Transverse colon (tissue), 4 donors: ENCODE data around the gene GARNL3. TPM values are rescaled to one million over a fixed set of nuclear protein-coding genes. Genes with fewer than 3 reads are reported as not detected.

Experiments
- DNase-seq: peaks from one replicate; pipeline ENCODE4 v3.0.0-alpha.2; 2019
- H3K27ac ChIP-seq, 4 donors: fragments of 200-600 bp; sonication (generic); 2 replicates each; pipeline ENCODE4 v1.5.1; 2016 to 2018; ENCODE audit warnings: inconsistent platforms in 4 of 4
- H3K27me3 ChIP-seq: fragments of 200-600 bp; sonication (generic); 2 replicates; pipeline ENCODE4 v1.5.1; 2017; ENCODE audit warnings: inconsistent platforms
- H3K36me3 ChIP-seq, 4 donors: fragments of 200-600 bp; sonication (generic); 2 replicates each; pipeline ENCODE4 v1.5.1; 2017 to 2019; ENCODE audit warnings: inconsistent platforms in 4 of 4
- H3K4me1 ChIP-seq, 4 donors: fragments of 200-600 bp; sonication (generic); 2 replicates each; pipeline ENCODE4 v1.5.1; 2017 to 2020; ENCODE audit warnings: inconsistent platforms in 4 of 4
- H3K4me3 ChIP-seq, 4 donors: fragments of 200-600 bp; sonication (generic); 1 replicate in 1 of 4; 2 replicates in 3 of 4; pipeline versions ENCODE4 v1.5.1 to v1.6.1; 2017 to 2019; ENCODE audit warnings: inconsistent platforms in 4 of 4
- H3K9me3 ChIP-seq, 2 donors: fragments of 200-600 bp; sonication (generic); 2 replicates each; pipeline ENCODE4 v1.5.1; 2017 to 2019; ENCODE audit warnings: inconsistent platforms in 2 of 2
- EP300 ChIP-seq: sonication (generic); formaldehyde crosslinking; IDR thresholded peaks from one replicate; pipeline ENCODE4 v1.6.1; 2017; ENCODE audit warnings: antibody characterized with exemption, low read depth
- POLR2A ChIP-seq: fragments of 450-650 bp; IDR thresholded peaks from one replicate; pipeline ENCODE4 v1.6.1; 2016; ENCODE audit warnings: antibody characterized with exemption, mild to moderate bottlenecking, moderate library complexity
- POLR2AphosphoS5 ChIP-seq, 3 donors: sonication (generic); formaldehyde crosslinking; IDR thresholded peaks; one replicate each; pipeline ENCODE4 v1.6.1; 2016; ENCODE audit warnings: antibody characterized with exemption in 3 of 3
- WGBS, 2 donors: methylation state at CpG; one replicate each; pipeline ENCODE4 v1.1.5; 2018; ENCODE audit warnings: low coverage in 1 of 2; 5-methylcytosine and 5-hydroxymethylcytosine counted together
- in situ Hi-C, 4 donors: fragments of 200-750 bp; cut with MboI; loops; one replicate each; pipeline versions ENCODE4 v1.15.0 to v1.15.1; 2017; ENCODE audit warnings: low sequenced_read_pairs in 3 of 4, low pct_ligation_motif_present in 1 of 4, low pct_unique_long_range_greater_than_20kb in 1 of 4
- intact Hi-C: fragments of 100-400 bp; cut with DNase I; formaldehyde crosslinking; loops from one replicate; pipeline ENCODE4 v1.15.1; 2023; ENCODE audit warnings: low total_unique reads
- total RNA-seq, 4 donors: library from RNA; depleted of rRNA; stranded (reverse); fragments of >200 nt; gene quantifications; one replicate each; pipeline ENCODE4 v1.1.0, GENCODE V29; 2016
- TF ChIP-seq, protein P1 (sequence below), 5 experiments: fragments of 200-600 bp in 3 of 5; fragments of 450-650 bp in 2 of 5; sonication (generic) in 3 of 5; IDR thresholded peaks; 1 replicate in 2 of 5; 2 replicates in 3 of 5; pipeline ENCODE4 v1.5.1; 2016 to 2017; ENCODE audit warnings: antibody characterized with exemption in 5 of 5, inconsistent platforms in 3 of 5, mild to moderate bottlenecking in 2 of 5, moderate library complexity in 1 of 5

GARNL3 gene
- total RNA-seq, 4 donors from 2014 or later = 6.0 to 19.5 (median 11.8) TPM

DNA sequence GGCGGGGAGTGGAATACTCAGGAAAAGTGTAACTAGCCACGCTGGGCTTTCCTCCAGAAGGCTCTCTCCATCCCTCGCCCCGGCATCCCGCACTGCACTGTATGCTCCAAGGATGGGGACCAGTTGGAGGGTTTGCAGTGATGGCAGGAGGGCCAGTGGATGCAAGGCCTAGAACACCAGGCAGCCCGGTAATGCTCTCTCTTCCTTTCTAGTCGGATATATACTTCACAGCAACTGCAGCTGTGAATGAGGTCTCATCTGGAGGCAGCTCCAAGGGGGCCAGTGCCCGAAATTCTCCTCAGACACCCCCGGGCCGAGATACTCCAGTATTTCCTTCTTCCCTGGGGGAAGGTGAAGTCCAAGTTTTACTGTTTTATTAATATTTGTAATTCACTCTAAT lies 122.4 kb downstream of the GARNL3 start:
- intact Hi-C loops = no loop called here

DNA sequence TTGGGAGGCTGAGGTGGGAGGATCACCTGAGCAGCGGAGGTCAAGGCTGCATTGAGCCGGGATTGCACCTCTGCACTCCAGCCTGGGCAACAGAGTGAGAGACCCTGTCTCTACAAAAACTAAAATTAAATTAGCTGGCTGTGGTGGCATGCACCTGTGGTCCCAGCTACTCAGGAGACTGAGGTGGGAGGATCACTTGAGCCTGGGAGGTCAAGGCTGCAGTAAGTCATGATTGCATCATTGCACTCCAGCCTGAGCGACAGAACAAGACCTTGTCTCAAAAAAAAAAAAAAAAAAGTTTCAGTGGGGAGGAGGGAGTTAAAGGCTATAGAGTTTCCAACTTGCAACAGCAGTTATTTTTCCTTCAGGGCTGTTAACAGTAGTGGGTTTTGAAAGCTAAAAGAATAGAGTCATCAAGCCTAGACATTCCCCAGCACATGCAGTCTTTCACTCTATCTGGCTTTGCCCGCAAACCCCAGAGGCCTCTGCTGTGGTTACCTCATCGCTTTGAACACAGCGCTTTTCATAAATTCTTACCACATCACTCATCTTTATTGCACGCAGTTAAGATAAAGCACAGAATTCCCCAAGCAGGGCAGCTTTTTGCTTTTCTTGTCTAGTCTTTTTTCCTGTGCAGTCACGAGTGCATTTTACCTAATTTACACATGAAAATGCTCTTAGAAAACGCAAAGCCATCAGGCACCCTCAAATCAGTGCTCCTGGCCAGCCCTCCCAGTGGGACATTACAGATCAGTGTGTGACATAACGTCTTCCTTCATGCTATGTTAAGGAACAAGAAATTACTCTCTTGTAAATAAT lies 123.7 kb downstream of the GARNL3 start:
- DNase-seq = peak; percentile 75

More for the DNA sequence above, 122.4 kb downstream of the GARNL3 start:
- no peaks in the 10 kb centered on the region for H3K27me3 ChIP-seq
- no peak for DNase-seq
- in situ Hi-C loops = no loop called here
- 92 to 100% methylated on average over 1 to 10 of the region's 10 CpGs for WGBS, 2 donors
- no peaks in the 10 kb centered on the region for H3K9me3 ChIP-seq
- no peak for TF ChIP-seq EP300
- TF ChIP-seq POLR2AphosphoS5 (IDR thresholded peaks at IDR 0.05) = no peak
- TF ChIP-seq, protein P1, sequence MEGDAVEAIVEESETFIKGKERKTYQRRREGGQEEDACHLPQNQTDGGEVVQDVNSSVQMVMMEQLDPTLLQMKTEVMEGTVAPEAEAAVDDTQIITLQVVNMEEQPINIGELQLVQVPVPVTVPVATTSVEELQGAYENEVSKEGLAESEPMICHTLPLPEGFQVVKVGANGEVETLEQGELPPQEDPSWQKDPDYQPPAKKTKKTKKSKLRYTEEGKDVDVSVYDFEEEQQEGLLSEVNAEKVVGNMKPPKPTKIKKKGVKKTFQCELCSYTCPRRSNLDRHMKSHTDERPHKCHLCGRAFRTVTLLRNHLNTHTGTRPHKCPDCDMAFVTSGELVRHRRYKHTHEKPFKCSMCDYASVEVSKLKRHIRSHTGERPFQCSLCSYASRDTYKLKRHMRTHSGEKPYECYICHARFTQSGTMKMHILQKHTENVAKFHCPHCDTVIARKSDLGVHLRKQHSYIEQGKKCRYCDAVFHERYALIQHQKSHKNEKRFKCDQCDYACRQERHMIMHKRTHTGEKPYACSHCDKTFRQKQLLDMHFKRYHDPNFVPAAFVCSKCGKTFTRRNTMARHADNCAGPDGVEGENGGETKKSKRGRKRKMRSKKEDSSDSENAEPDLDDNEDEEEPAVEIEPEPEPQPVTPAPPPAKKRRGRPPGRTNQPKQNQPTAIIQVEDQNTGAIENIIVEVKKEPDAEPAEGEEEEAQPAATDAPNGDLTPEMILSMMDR (IDR thresholded peaks at IDR 0.05) = no peak
- no peak for TF ChIP-seq POLR2A
- H3K4me1 ChIP-seq = peaks cover 5 to 26% (median 15%) of the 10 kb centered on the region in 4 donors
- no peaks in the 10 kb centered on the region for H3K36me3 ChIP-seq
- no peak overlapping the region for H3K4me3 ChIP-seq
- H3K27ac ChIP-seq = no peak overlapping the region

DNA sequence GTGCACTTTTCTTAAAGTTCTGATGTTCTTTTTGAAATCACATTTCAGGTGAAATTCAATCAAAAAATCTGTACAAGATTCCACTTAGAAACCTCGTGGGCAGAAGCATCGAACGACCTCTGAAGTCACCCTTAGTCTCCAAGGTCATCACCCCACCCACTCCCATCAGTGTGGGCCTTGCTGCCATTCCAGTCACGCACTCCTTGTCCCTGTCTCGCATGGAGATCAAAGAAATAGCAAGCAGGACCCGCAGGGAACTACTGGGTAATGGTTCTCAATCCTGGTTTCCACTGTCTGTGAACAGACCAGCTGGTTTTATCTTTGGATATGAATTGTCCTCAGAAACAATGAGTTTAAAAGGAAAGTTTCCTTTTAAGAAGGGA lies 124.3 kb downstream of the GARNL3 start:
- DNase-seq = no peak
- Histone ChIP-seq H3K36me3 (no peaks in the 10 kb centered on the region), H3K27ac (peak overlapping the region; percentile 64 to 73 (median 70)), H3K4me3 (no peak overlapping the region), H3K4me1 (peaks cover 5 to 26% (median 15%) of the 10 kb centered on the region in 4 donors), H3K9me3 (no peaks in the 10 kb centered on the region), H3K27me3 (no peaks in the 10 kb centered on the region)
- WGBS, 2 donors = 20 to 42% methylated on average over 1 to 6 of the region's 6 CpGs
- intact Hi-C loops = no loop called here
- no peak for TF ChIP-seq POLR2A
- TF ChIP-seq POLR2AphosphoS5 (IDR thresholded peaks at IDR 0.05) = no peak
- no peak for TF ChIP-seq EP300
- TF ChIP-seq, protein P1 (IDR thresholded peaks at IDR 0.05) = no peak
- in situ Hi-C loops = no loop called here

More for the DNA sequence above, 123.7 kb downstream of the GARNL3 start:
- Histone ChIP-seq H3K4me1 (peaks cover 5 to 26% (median 15%) of the 10 kb centered on the region in 4 donors), H3K9me3 (no peaks in the 10 kb centered on the region), H3K4me3 (no peak overlapping the region), H3K27ac (peak overlapping the region; percentile 64 to 73 (median 70)), H3K36me3 (no peaks in the 10 kb centered on the region), H3K27me3 (no peaks in the 10 kb centered on the region)
- TF ChIP-seq POLR2A = no peak
- TF ChIP-seq POLR2AphosphoS5 (IDR thresholded peaks at IDR 0.05) = peak in 2 of 3 donors; percentile 45 to 68
- TF ChIP-seq, protein P1 (IDR thresholded peaks at IDR 0.05) = no peak
- 14 to 32% methylated on average over 4 to 10 of the region's 10 CpGs for WGBS, 2 donors
- intact Hi-C loops = no loop called here
- in situ Hi-C loops = no loop called here

DNA sequence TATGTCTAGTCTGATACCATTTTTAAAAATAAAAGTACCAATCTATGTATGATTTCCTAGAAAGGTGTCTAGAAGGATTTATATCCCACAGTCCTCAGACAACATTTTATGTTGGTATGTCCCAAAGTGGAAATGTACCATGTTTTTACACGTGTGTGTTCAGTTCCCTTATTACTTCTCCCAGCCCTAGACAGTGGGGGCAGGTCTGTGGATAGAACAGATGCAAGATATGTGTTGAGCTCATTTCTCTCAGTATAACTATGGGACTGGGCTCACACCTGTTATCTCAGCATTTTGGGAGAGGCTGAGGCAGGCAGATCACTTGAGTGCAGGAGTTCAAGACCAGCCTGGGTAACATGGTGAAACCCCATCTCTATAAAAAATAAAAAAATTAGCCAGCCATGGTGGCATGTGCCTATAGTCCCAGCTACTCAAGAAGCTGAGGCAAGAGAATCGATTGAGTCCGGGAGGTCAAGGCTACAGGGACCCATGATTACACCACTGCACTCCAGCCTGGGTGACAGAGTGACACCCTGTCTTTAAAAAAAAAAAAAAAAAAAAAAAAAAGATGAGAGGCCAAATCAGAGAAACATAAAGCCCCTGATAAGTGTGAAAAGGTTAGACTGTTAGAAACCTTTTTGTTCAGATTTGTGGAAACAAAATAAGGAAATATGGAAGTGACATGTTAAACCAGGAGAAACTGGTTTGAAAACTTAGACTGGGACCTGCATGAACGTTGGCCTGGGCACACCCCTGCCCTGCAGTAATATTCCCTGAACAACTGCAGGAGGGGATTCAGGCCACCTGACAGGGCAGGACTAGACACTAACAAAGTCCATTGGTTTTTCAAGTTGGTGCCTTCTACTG lies 125.0 kb downstream of the GARNL3 start:
- WGBS, 2 donors = 30 to 71% methylated on average over 1 to 4 of the region's 4 CpGs
- no peaks in the 10 kb centered on the region for H3K36me3 ChIP-seq
- TF ChIP-seq EP300 (no peak), POLR2A (no peak), POLR2AphosphoS5 (IDR thresholded peaks at IDR 0.05) (no peak)
- TF ChIP-seq, protein P1 (IDR thresholded peaks at IDR 0.05) = no peak
- intact Hi-C loops = loop anchor here (10.0 kb wide), 1 partner anchor 175 kb away; no protein-coding TSS in a partner anchor
- DNase-seq = no peak
- H3K27ac ChIP-seq = peak overlapping the region; percentile 64 to 73 (median 70)
- in situ Hi-C loops = no loop called here
- no peaks in the 10 kb centered on the region for H3K9me3 ChIP-seq
- no peaks in the 10 kb centered on the region for H3K27me3 ChIP-seq
- no peak overlapping the region for H3K4me3 ChIP-seq
- peaks cover 5 to 26% (median 15%) of the 10 kb centered on the region in 4 donors for H3K4me1 ChIP-seq
